Measurements from ENCODE around the gene GNG13.
A peak's percentile ranks its signal among the peaks of the same experiment; 100 is the strongest.

The GNG13 gene

GRCh38 chr16:813204-813915 lies 12.8 kb upstream of the GNG13 start:
- peak; percentile 16 for DNase-seq

GRCh38 chr16:808085-808386 lies 7.5 kb upstream of the GNG13 start:
- DNase-seq, result no peak

- DNase-seq, result peak; percentile 22
These were observed 7.0 kb upstream of the GNG13 start for GRCh38 chr16:807347-808084.

- no peak for DNase-seq
These were observed 4.9 kb upstream of the GNG13 start for GRCh38 chr16:805474-805873.

GRCh38 chr16:804193-805048 lies 3.9 kb upstream of the GNG13 start:
- DNase-seq, result no peak

- DNase-seq, result no peak
These were observed 3.2 kb upstream of the GNG13 start for GRCh38 chr16:803754-804080.

- no peak for DNase-seq
These were observed 2.6 kb upstream of the GNG13 start for GRCh38 chr16:802914-803753.

GRCh38 chr16:802461-802860 lies 1.9 kb upstream of the GNG13 start:
- no peak for DNase-seq

- DNase-seq, result no peak
These were observed 1.2 kb upstream of the GNG13 start for GRCh38 chr16:801584-802363.

- no peak for DNase-seq
These were observed 439 bp upstream of the GNG13 start for GRCh38 chr16:800834-801511.

- DNase-seq, result no peak
These were observed 1.2 kb downstream of the GNG13 start for GRCh38 chr16:799111-799947.

GRCh38 chr16:798666-799065 lies 1.9 kb downstream of the GNG13 start:
- DNase-seq, result no peak

- no peak for DNase-seq
These were observed 2.8 kb downstream of the GNG13 start for GRCh38 chr16:797686-798085.

GRCh38 chr16:797120-797420 lies 3.5 kb downstream of the GNG13 start:
- DNase-seq, result no peak

GRCh38 chr16:796296-797119 lies 4.0 kb downstream of the GNG13 start:
- no peak for DNase-seq

GRCh38 chr16:795580-796229 lies 4.8 kb downstream of the GNG13 start:
- DNase-seq, result no peak

- no peak for DNase-seq
These were observed 5.6 kb downstream of the GNG13 start for GRCh38 chr16:794853-795466.

GRCh38 chr16:794091-794822 lies 6.3 kb downstream of the GNG13 start:
- DNase-seq, result no peak

All from amniotic stem cell (primary cell).